ENCODE results near the gene ARX. TPM values are rescaled to one million over a fixed set of nuclear protein-coding genes. Genes with fewer than 3 reads are reported as not detected.

Gene ARX
- total and polyA plus RNA-seq, 4 donors: 0.26 to 1.6 (median 0.61) TPM; not detected in 1

DNA sequence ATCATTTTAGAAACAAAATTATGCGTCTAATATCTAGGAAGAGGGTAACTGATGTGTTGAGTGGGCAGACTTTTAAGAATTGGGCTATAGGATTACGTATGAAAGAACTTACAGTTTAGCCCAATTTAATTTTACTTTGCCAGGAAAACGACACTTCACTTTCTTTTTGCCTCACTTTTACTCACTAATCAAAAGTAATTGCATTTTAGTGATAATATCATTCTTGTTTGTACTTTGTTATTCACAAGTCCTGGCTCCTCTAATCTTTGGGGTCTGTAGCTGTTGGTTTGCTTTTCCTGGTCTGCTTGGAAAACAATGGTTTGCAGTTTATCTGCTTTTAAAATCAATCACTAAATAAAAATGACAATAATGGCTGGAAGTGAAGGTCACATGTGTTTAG is 2.9 kb upstream of the ARX start:
- no CpG with 5 or more reads among the region's 3 CpGs for WGBS (ENCODE audit: insufficient coverage)
- Histone ChIP-seq H3K27ac (ENCODE audit: low read depth, low read length) (no peak overlapping the region), H3K4me1 (ENCODE audit: control insufficient read depth, insufficient read depth, low read length) (peaks cover 35% of the 10 kb centered on the region), H3K4me3 (ENCODE audit: low read depth, low read length) (no peak overlapping the region), H3K27me3 (ENCODE audit: control insufficient read depth, insufficient read depth, low read length) (peaks cover 100% of the 10 kb centered on the region), H3K9me3 (ENCODE audit: control insufficient read depth, insufficient read depth, low read length) (no peaks in the 10 kb centered on the region), H3K36me3 (ENCODE audit: control insufficient read depth, insufficient read depth, low read length) (no peaks in the 10 kb centered on the region)
- no peak for DNase-seq (ENCODE audit: low read depth in 4 of 6, low spot score in 6 of 6)

DNA sequence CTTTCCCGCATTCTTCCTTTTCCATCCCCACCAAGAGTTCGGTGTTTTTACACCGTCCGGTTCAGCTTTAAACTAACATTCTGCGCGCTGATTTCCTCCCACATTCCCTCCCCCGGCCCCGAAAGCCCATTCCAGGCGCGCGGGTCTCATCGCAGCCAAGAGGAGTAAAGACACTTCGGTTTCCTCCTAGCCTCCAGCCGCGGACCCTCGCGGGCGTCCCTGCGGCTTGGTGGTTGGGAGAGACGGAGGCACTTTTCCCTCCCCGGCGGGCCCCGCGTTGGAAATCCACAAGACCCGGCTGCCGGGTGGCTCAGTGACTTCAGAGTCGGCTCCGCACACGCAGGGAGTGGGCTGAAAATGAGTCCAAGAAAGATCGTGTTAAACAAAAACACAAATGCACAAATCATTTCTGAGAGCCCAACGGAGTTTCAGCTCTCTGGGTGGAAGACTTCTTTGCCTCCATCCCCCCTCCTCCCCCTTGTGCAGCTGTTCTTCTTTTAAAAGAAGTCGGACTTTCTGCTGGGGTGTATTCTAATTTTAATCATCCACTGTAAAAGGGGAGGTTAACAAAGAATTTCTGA is 2.0 kb upstream of the ARX start:
- DNase-seq (ENCODE audit: low read depth in 4 of 6, low spot score in 6 of 6): peak in 1 of 6 donors; percentile 56
- Histone ChIP-seq H3K27ac (ENCODE audit: low read depth, low read length) (no peak overlapping the region), H3K4me3 (ENCODE audit: low read depth, low read length) (no peak overlapping the region), H3K4me1 (ENCODE audit: control insufficient read depth, insufficient read depth, low read length) (peaks cover 40% of the 10 kb centered on the region), H3K27me3 (ENCODE audit: control insufficient read depth, insufficient read depth, low read length) (peaks cover 96% of the 10 kb centered on the region), H3K9me3 (ENCODE audit: control insufficient read depth, insufficient read depth, low read length) (no peaks in the 10 kb centered on the region), H3K36me3 (ENCODE audit: control insufficient read depth, insufficient read depth, low read length) (no peaks in the 10 kb centered on the region)
- 20% methylated on average over 27 of the region's 32 CpGs for WGBS (ENCODE audit: insufficient coverage)

DNA sequence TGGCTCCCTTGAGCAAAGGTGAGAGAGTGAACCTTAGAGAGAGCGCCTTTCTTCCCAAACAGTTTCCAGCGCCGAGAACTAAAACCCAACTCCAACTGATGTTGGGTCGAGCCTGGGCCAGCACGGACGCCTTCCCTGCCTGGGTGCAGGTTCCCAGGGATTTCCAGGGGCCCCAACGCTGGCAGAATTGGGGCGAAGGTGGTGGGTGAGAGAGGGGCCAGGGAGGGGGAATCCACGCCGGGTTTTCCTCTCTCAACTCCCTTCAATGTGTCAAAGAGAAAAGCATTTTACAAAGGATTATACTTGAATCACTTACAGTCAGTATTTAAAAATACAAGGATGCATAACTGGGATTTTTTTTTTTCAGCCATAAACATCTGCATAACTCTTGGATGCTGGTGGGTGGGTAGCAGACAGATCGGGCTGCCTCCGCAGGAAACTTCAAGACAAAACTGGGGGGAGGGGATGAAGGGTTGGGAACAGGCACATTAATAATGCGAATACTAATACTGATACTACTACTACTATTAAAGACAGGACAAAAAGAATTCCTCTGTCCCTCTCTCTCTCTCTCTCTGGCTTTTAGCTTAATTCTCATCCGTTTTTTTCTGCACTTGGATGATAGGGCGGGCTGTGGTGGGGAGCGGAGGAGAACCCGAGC is 1.3 kb upstream of the ARX start:
- DNase-seq (ENCODE audit: low read depth in 4 of 6, low spot score in 6 of 6): peak in 1 of 6 donors; percentile 61
- no peak overlapping the region for H3K4me3 ChIP-seq (ENCODE audit: low read depth, low read length)
- no peaks in the 10 kb centered on the region for H3K9me3 ChIP-seq (ENCODE audit: control insufficient read depth, insufficient read depth, low read length)
- H3K4me1 ChIP-seq (ENCODE audit: control insufficient read depth, insufficient read depth, low read length): peaks cover 46% of the 10 kb centered on the region
- no peaks in the 10 kb centered on the region for H3K36me3 ChIP-seq (ENCODE audit: control insufficient read depth, insufficient read depth, low read length)
- peaks cover 96% of the 10 kb centered on the region for H3K27me3 ChIP-seq (ENCODE audit: control insufficient read depth, insufficient read depth, low read length)
- 13% methylated on average over 6 of the region's 17 CpGs for WGBS (ENCODE audit: insufficient coverage)
- H3K27ac ChIP-seq (ENCODE audit: low read depth, low read length): no peak overlapping the region

DNA sequence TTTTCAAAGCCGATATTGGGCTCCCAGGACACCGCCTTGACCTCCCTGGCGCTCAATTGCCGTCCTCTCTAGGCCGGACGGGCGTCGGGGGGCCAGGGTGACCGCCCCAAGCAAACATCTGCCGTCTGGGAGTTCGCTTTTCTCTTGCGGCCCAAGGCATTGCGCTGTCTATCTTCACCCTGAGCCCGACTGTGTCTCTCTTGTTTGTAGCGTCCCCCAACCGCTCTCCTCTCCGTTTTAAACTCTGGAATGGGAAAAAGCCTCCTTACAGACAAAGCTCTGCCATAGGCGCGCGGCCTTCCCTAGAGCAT is 551 bp upstream of the ARX start:
- H3K27me3 ChIP-seq (ENCODE audit: control insufficient read depth, insufficient read depth, low read length): peaks cover 96% of the 10 kb centered on the region
- peak in 1 of 6 donors; percentile 39 for DNase-seq (ENCODE audit: low read depth in 4 of 6, low spot score in 6 of 6)
- H3K9me3 ChIP-seq (ENCODE audit: control insufficient read depth, insufficient read depth, low read length): no peaks in the 10 kb centered on the region
- 16% methylated on average over 14 of the region's 20 CpGs for WGBS (ENCODE audit: insufficient coverage)
- peaks cover 51% of the 10 kb centered on the region for H3K4me1 ChIP-seq (ENCODE audit: control insufficient read depth, insufficient read depth, low read length)
- no peak overlapping the region for H3K27ac ChIP-seq (ENCODE audit: low read depth, low read length)
- H3K36me3 ChIP-seq (ENCODE audit: control insufficient read depth, insufficient read depth, low read length): no peaks in the 10 kb centered on the region
- no peak overlapping the region for H3K4me3 ChIP-seq (ENCODE audit: low read depth, low read length)

DNA sequence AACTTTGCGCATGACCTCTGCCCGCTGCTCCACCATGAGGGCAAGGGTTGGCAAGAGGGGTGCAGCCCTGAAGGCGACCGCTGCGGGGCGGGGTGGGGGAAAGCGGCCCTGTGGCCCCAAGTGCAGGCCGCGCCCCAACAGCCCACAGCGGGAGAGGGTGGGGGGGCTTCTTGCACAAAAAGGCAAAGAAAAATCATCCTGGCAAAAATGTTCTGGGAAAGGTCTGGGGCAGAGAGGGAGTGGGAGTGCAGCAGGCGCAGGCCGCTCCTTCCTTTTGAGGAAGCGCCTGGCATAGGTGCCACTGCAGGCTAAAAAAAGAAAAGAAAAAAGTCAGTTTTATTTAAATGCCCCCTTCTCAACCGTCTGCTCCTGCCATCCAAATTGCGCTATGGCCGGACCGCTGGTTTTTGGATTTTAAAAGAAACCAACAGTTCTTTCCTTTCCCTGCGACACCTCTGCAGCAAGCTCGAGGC is 1.4 kb downstream of the ARX start:
- DNase-seq (ENCODE audit: low read depth in 4 of 6, low spot score in 6 of 6): no peak
- H3K4me3 ChIP-seq (ENCODE audit: low read depth, low read length): no peak overlapping the region
- 32% methylated on average over 12 of the region's 19 CpGs for whole genome bisulfite sequencing (ENCODE audit: insufficient coverage)
- no peaks in the 10 kb centered on the region for H3K36me3 ChIP-seq (ENCODE audit: control insufficient read depth, insufficient read depth, low read length)
- H3K27me3 ChIP-seq (ENCODE audit: control insufficient read depth, insufficient read depth, low read length): peaks cover 96% of the 10 kb centered on the region
- no peaks in the 10 kb centered on the region for H3K9me3 ChIP-seq (ENCODE audit: control insufficient read depth, insufficient read depth, low read length)
- H3K27ac ChIP-seq (ENCODE audit: low read depth, low read length): no peak overlapping the region
- peaks cover 38% of the 10 kb centered on the region for H3K4me1 ChIP-seq (ENCODE audit: control insufficient read depth, insufficient read depth, low read length)

DNA sequence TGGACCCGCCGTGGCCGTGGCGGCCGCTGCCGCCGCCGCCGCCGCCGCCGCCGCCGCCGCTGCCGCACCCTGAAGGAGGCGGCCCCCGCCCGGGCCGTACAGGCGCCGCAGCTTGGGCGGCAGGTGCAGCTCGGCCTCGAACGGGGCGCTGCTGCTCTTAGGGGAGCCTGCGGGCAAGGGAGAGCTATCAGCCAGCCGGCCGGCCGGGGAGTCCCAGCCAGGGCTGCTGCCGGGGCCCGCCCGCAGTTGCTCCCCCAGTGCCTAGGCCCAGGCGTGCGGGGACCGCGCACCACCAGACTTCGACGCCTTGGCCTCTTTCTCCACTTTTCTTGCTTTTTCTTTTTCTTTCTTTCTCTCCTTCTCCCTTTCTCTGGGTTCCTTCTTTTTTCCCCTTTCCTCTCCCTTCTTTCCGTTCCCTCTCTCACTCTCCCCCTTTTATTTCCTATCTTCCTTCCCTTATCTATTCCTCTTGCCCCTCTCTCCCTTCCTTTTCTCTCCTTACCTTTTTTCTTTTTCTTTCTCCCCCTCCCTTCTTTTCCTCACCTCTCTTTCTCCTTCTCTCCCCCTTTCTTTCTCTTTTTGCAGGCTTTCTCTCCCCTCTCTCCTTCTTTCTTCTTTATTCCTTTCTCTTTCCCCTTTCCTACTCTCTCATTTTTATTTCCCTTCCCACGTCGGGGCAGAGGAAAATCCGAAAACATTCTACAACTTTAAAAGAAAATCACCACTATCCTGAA is 2.0 kb downstream of the ARX start:
- Histone ChIP-seq H3K27me3 (ENCODE audit: control insufficient read depth, insufficient read depth, low read length) (peaks cover 96% of the 10 kb centered on the region), H3K4me3 (ENCODE audit: low read depth, low read length) (no peak overlapping the region), H3K4me1 (ENCODE audit: control insufficient read depth, insufficient read depth, low read length) (peaks cover 38% of the 10 kb centered on the region), H3K9me3 (ENCODE audit: control insufficient read depth, insufficient read depth, low read length) (no peaks in the 10 kb centered on the region), H3K27ac (ENCODE audit: low read depth, low read length) (no peak overlapping the region), H3K36me3 (ENCODE audit: control insufficient read depth, insufficient read depth, low read length) (no peaks in the 10 kb centered on the region)
- WGBS (ENCODE audit: insufficient coverage): 22% methylated on average over 44 of the region's 44 CpGs
- DNase-seq (ENCODE audit: low read depth in 4 of 6, low spot score in 6 of 6): no peak

DNA sequence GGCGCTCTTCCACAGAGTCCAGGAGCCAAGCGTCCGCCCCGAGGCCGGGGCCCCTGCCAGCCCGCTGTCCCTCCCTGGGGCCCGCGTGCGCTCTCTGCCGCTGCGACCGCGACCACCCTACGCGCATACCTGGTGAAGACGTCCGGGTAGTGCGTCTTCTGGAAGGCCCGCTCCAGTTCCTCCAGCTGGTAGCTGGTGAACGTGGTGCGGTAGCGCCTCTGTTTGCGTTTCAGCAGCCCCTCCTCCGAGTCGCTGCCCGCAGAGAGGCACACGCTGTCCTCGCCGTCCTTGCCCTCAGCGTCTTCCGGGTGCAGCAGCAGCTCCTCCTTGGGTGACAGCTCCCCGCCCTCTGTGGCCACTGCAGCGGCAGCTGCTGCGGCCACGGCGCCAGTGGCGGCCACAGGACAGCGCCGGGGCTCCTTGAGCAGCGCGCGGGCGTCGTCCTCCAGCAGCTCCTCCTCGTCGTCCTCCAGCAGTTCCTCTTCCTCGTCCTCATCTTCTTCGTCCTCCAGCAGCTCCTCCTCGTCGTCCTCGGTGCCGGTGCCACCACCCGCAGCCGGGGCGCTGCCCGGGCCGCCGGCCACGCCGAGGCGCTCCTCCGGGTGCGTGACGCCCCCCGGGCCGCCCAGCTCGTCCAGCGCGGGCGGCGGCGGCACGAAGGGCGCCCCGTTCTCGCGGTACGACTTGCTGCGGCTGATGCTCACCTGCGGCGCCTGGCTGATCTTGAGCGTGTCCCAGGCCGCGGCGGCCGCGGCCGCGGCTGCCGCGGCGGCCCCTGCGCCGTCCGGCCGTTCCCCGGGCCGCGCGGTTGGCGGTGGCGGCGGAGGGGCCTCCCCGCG is 2.8 kb downstream of the ARX start:
- Histone ChIP-seq H3K36me3 (ENCODE audit: control insufficient read depth, insufficient read depth, low read length) (no peaks in the 10 kb centered on the region), H3K27ac (ENCODE audit: low read depth, low read length) (no peak overlapping the region), H3K4me3 (ENCODE audit: low read depth, low read length) (no peak overlapping the region), H3K4me1 (ENCODE audit: control insufficient read depth, insufficient read depth, low read length) (peaks cover 38% of the 10 kb centered on the region), H3K27me3 (ENCODE audit: control insufficient read depth, insufficient read depth, low read length) (peaks cover 96% of the 10 kb centered on the region), H3K9me3 (ENCODE audit: control insufficient read depth, insufficient read depth, low read length) (no peaks in the 10 kb centered on the region)
- WGBS (ENCODE audit: insufficient coverage): 20% methylated on average over 105 of the region's 105 CpGs
- no peak for DNase-seq (ENCODE audit: low read depth in 4 of 6, low spot score in 6 of 6)

DNA sequence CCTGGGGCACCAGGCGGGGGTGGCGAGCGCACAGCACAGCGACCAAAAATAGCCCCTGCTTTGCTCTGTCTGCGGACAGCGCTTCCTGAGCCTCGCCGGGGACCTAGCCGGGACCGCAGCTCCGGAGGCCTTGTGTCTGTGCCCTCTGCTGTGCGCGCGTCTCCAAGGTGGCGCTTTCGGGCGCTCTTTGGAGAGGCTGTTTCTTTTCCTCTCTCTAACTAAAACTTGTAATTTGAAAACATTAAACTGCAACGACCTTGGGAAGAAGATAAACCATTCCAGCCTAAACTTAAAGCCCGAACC is 3.4 kb downstream of the ARX start:
- WGBS (ENCODE audit: insufficient coverage): 13% methylated on average over 11 of the region's 19 CpGs
- Histone ChIP-seq H3K9me3 (ENCODE audit: control insufficient read depth, insufficient read depth, low read length) (no peaks in the 10 kb centered on the region), H3K27me3 (ENCODE audit: control insufficient read depth, insufficient read depth, low read length) (peaks cover 96% of the 10 kb centered on the region), H3K4me3 (ENCODE audit: low read depth, low read length) (no peak overlapping the region), H3K36me3 (ENCODE audit: control insufficient read depth, insufficient read depth, low read length) (no peaks in the 10 kb centered on the region), H3K4me1 (ENCODE audit: control insufficient read depth, insufficient read depth, low read length) (peaks cover 33% of the 10 kb centered on the region), H3K27ac (ENCODE audit: low read depth, low read length) (no peak overlapping the region)
- no peak for DNase-seq (ENCODE audit: low read depth in 4 of 6, low spot score in 6 of 6)

DNA sequence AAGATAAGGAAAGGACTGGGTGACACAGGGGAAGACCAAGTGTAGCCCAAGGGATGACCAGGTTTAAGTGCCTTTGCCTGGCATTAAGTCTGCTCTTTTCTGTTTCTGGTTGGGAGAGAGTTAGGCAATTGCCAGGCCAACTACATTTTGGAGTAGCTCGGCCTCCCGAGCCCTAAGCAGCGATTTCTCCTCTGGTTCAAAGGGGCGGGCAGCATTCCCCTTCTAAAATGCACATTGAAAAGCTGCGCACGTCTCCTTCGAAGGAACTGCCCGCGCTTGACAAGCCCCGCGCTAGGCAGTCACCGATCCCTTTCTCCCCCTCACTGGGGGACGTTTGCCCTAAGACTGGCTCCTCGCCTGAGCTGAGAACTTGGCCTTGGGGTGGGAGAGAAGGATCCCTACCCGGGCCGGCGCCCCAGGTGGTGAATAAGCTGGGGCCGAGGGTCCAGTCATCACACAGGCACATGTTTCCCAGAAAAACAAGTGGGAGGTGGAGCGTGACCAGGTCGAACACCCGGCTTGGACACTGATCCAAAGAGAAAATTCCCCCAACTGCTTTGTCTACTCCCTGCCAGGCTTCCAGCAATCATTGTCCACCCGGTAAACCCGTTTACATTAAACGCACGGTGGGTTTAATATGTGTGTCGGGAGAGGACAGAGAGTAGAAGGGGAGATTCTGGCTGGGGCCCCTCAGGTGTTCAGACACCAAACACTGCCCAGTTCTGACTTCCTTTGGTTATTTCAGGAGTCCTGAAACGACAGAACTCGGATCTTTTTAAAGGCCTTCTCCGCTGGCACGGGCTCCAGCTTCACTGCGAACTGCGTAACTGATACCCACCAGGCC is 4.0 kb downstream of the ARX start:
- H3K9me3 ChIP-seq (ENCODE audit: control insufficient read depth, insufficient read depth, low read length): no peaks in the 10 kb centered on the region
- H3K27me3 ChIP-seq (ENCODE audit: control insufficient read depth, insufficient read depth, low read length): peaks cover 96% of the 10 kb centered on the region
- peaks cover 30% of the 10 kb centered on the region for H3K4me1 ChIP-seq (ENCODE audit: control insufficient read depth, insufficient read depth, low read length)
- H3K4me3 ChIP-seq (ENCODE audit: low read depth, low read length): no peak overlapping the region
- no peak for DNase-seq (ENCODE audit: low read depth in 4 of 6, low spot score in 6 of 6)
- 21% methylated on average over 21 of the region's 32 CpGs for WGBS (ENCODE audit: insufficient coverage)
- H3K36me3 ChIP-seq (ENCODE audit: control insufficient read depth, insufficient read depth, low read length): no peaks in the 10 kb centered on the region
- H3K27ac ChIP-seq (ENCODE audit: low read depth, low read length): no peak overlapping the region
